Endothelial cell of umbilical vein (primary cell): ENCODE measurements around the gene HIVEP3. TPM values are rescaled to one million over a fixed set of nuclear protein-coding genes. Genes with fewer than 3 reads are reported as not detected.

Experiments used
- BruUV-seq: library from RNA; stranded (reverse); fragments of 400-500 nt; replicated peaks from 2 replicates; lab custom pipeline; 2021; lab: Mats Ljungman, UMichigan
- CTCF ChIA-PET: fragments of 300-600, 350-600 bp; sonication (Branson Sonifier 250); formaldehyde crosslinking; loops from one replicate; lab custom pipeline; 2021; ENCODE audit warnings: antibody characterized with exemption, inconsistent platforms; lab: Charles Lee
- POLR2A ChIA-PET: fragments of 300-600, 350-600 bp; sonication (Branson Sonifier 250); formaldehyde crosslinking; loops from one replicate; lab custom pipeline; 2021; ENCODE audit warnings: antibody characterized with exemption, inconsistent platforms; lab: Charles Lee
- DNase-seq: peaks from one replicate; pipeline ENCODE4 v3.0.0-alpha.2; 2011; ENCODE audit warnings: low read depth, low spot score
- FAIRE-seq: peaks from 2 replicates; lab custom pipeline; 2011; peaks lifted over from hg19 to GRCh38; lab: Jason Lieb, UNC
- H2AFZ ChIP-seq: 2 replicates; pipeline ENCODE4 v1.6.0; 2012; ENCODE audit warnings: low read depth, low read length, control low read depth, inconsistent platforms
- H3K27ac ChIP-seq: 2 replicates; pipeline ENCODE4 v1.5.1; 2011; ENCODE audit warnings: low read depth, mild to moderate bottlenecking, control low read depth, low read length, moderate library complexity; ENCODE audit not compliant: insufficient read depth
- H3K27me3 ChIP-seq, 2 experiments: 2 replicates each; pipeline versions ENCODE4 v1.6.0 to v1.6.1; 2011; ENCODE audit warnings: low read length in 2 of 2, mixed read lengths in 1 of 2; ENCODE audit not compliant: control insufficient read depth in 2 of 2, insufficient read depth in 2 of 2
- H3K36me3 ChIP-seq, 2 experiments: 2 replicates in 1 of 2; 3 replicates in 1 of 2; pipeline ENCODE4 v1.5.1; 2011; ENCODE audit warnings: low read length in 2 of 2, mild to moderate bottlenecking in 1 of 2, moderate library complexity in 1 of 2; ENCODE audit not compliant: control insufficient read depth in 2 of 2, insufficient read depth in 2 of 2; ENCODE audit errors: extremely low read depth in 1 of 2
- H3K4me1 ChIP-seq: 3 replicates; pipeline ENCODE4 v1.5.1; 2011; ENCODE audit warnings: mild to moderate bottlenecking, low read length; ENCODE audit not compliant: control insufficient read depth, insufficient read depth; ENCODE audit errors: extremely low read depth
- H3K4me2 ChIP-seq: 2 replicates; pipeline ENCODE4 v1.6.1; 2011; ENCODE audit warnings: low read length, control low read depth, mixed read lengths; ENCODE audit not compliant: insufficient read depth
- H3K4me3 ChIP-seq, 3 experiments: fragments of 200-600 bp in 1 of 3; sonication (generic), shearing (Covaris generic) in 1 of 3; replicated peaks in 1 of 3; 2 replicates each; pipeline ENCODE4 v1.5.1; 2011 to 2016; ENCODE audit warnings: control low read depth in 3 of 3, low read length in 3 of 3, mild to moderate bottlenecking in 2 of 3, inconsistent platforms in 1 of 3, low read depth in 1 of 3, moderate library complexity in 1 of 3; ENCODE audit not compliant: insufficient read depth in 1 of 3
- H3K79me2 ChIP-seq: 2 replicates; pipeline ENCODE4 v1.6.0; 2012; ENCODE audit warnings: low read length, inconsistent platforms; ENCODE audit not compliant: control insufficient read depth, insufficient read depth
- H3K9ac ChIP-seq: replicated peaks from 2 replicates; pipeline ENCODE3; 2011; ENCODE audit warnings: low read length, control low read depth; ENCODE audit not compliant: insufficient read depth; ENCODE audit errors: extremely low read depth
- H3K9me1 ChIP-seq: replicated peaks from 3 replicates; pipeline ENCODE4 v1.6.0; 2011; ENCODE audit warnings: mild to moderate bottlenecking, low read length; ENCODE audit not compliant: control insufficient read depth, insufficient read depth; ENCODE audit errors: extremely low read depth
- H3K9me3 ChIP-seq: replicated peaks from 2 replicates; pipeline ENCODE4 v1.5.1; 2012; ENCODE audit warnings: low read length, inconsistent platforms; ENCODE audit not compliant: control insufficient read depth, insufficient read depth
- H4K20me1 ChIP-seq: replicated peaks from 2 replicates; pipeline ENCODE3; 2011; ENCODE audit warnings: mild to moderate bottlenecking, low read length; ENCODE audit not compliant: control insufficient read depth, insufficient read depth; ENCODE audit errors: extremely low read depth
- EZH2 ChIP-seq: IDR thresholded peaks from 2 replicates; pipeline ENCODE4 v1.6.1; 2012; ENCODE audit warnings: borderline replicate concordance, low read depth, mild to moderate bottlenecking, moderate library complexity, low read length, inconsistent platforms; ENCODE audit not compliant: severe bottlenecking
- FOS ChIP-seq: IDR thresholded peaks from 2 replicates; pipeline ENCODE4 v1.6.1; 2011; ENCODE audit warnings: mild to moderate bottlenecking, low read length, moderate library complexity, borderline replicate concordance; ENCODE audit not compliant: insufficient read depth
- GATA2 ChIP-seq: IDR thresholded peaks from 2 replicates; pipeline ENCODE4 v1.7.0; 2011; ENCODE audit warnings: low read depth, mild to moderate bottlenecking, moderate library complexity, mixed read lengths, low read length; ENCODE audit not compliant: insufficient read length, insufficient read depth
- JUN ChIP-seq: IDR thresholded peaks from 2 replicates; pipeline ENCODE4 v1.6.1; 2011; ENCODE audit warnings: borderline replicate concordance, low read depth; ENCODE audit not compliant: insufficient read length, insufficient read depth
- MAX ChIP-seq: IDR thresholded peaks from 2 replicates; pipeline ENCODE4 v1.6.1; 2011; ENCODE audit not compliant: insufficient read depth, insufficient read length
- MYC ChIP-seq: IDR thresholded peaks from one replicate; pipeline ENCODE4 v1.6.1; 2011; ENCODE audit warnings: mild to moderate bottlenecking, low read depth, low read length
- POLR2A ChIP-seq: IDR thresholded peaks from 2 replicates; pipeline ENCODE4 v1.6.1; 2012; ENCODE audit warnings: low read depth, mild to moderate bottlenecking, control low read depth, low read length
- POLR2AphosphoS5 ChIP-seq: IDR thresholded peaks from 2 replicates; pipeline ENCODE4 v1.6.1; 2012; ENCODE audit warnings: low read depth, mild to moderate bottlenecking, control low read depth, low read length, moderate library complexity; ENCODE audit not compliant: insufficient read depth
- dilution Hi-C: fragments of 300-500 bp; cut with MboI; formaldehyde crosslinking; loops from one replicate; pipeline ENCODE4 v1.15.0; 2019; ENCODE audit warnings: low sequenced_read_pairs; ENCODE audit not compliant: extremely low pct_ligation_motif_present
- intact Hi-C: fragments of 100-400 bp; cut with micrococcal nuclease; formaldehyde crosslinking; loops from one replicate; pipeline ENCODE4 v1.10.0; 2022
- polyA plus RNA-seq, 4 experiments: library from polyadenylated mRNA; depleted of rRNA in 3 of 4; stranded (reverse) in 3 of 4; unstranded in 1 of 4; fragments of >200 nt; gene quantifications; 2 replicates each; pipeline versions ENCODE4 v1.2.1 to v1.2.3, GENCODE V29; 2011 to 2012; ENCODE audit warnings: missing spikeins in 1 of 4
- total RNA-seq: library from RNA; stranded (reverse); gene quantifications from 2 replicates; pipeline ENCODE4 v1.2.3, GENCODE V29; 2021
- TF ChIP-seq, protein P1 (sequence below), 2 donors: IDR thresholded peaks; 1 replicate in 1 of 2; 2 replicates in 1 of 2; pipeline ENCODE4 v1.5.1; 2011; ENCODE audit warnings: low read length in 2 of 2, mild to moderate bottlenecking in 2 of 2, moderate library complexity in 2 of 2, control low read depth in 1 of 2, inconsistent platforms in 1 of 2, low read depth in 1 of 2; ENCODE audit not compliant: insufficient read depth in 1 of 2; ENCODE audit errors: extremely low read depth in 1 of 2

HIVEP3 gene
- total and polyA plus RNA-seq, 2 donors (not counting 3 experiments of a cell fraction or from before 2014, with no cell fraction given) = 3.4 to 4.0 TPM

GRCh38 chr1:41672173-41672572, 246.5 kb downstream of the HIVEP3 start:
- H3K9ac ChIP-seq = no peak overlapping the region
- no peaks in the 10 kb centered on the region for H3K27me3 ChIP-seq
- H3K4me3 ChIP-seq = no peak overlapping the region
- H3K27ac ChIP-seq = no peak overlapping the region
- no peaks in the 10 kb centered on the region for H3K4me1 ChIP-seq
- H3K36me3 ChIP-seq = no peaks in the 10 kb centered on the region
- FAIRE-seq (no peak), DNase-seq (no peak)
- dilution Hi-C loops (no loop called here), intact Hi-C loops (no loop called here)
- no TSS peak for BruUV-seq
- H3K9me3 ChIP-seq = no peaks in the 10 kb centered on the region
- CTCF ChIA-PET = interaction anchor here (0.7 to 2.7 kb wide), 4 partner anchors 9 to 501 kb away, joined by 3 to 13 read pairs (median 3); no protein-coding TSS in a partner anchor
- H2AFZ ChIP-seq = no peak overlapping the region
- H3K79me2 ChIP-seq = no peaks in the 10 kb centered on the region
- POLR2A ChIA-PET = no interaction called here
- no peak overlapping the region for H3K4me2 ChIP-seq
- no peaks in the 10 kb centered on the region for H4K20me1 ChIP-seq
- H3K9me1 ChIP-seq = no peaks in the 10 kb centered on the region
- no peak for TF ChIP-seq JUN
- no peak for TF ChIP-seq MAX
- no peak for TF ChIP-seq EZH2
- no peak for TF ChIP-seq POLR2A

- Histone ChIP-seq H3K9ac (no peak overlapping the region), H3K79me2 (no peaks in the 10 kb centered on the region), H3K9me1 (no peaks in the 10 kb centered on the region), H3K4me3 (no peak overlapping the region), H2AFZ (no peak overlapping the region), H3K4me2 (no peak overlapping the region), H3K27me3 (no peaks in the 10 kb centered on the region), H3K36me3 (no peaks in the 10 kb centered on the region), H3K27ac (no peak overlapping the region), H4K20me1 (no peaks in the 10 kb centered on the region), H3K9me3 (no peaks in the 10 kb centered on the region), H3K4me1 (no peaks in the 10 kb centered on the region)
- ChIA-PET CTCF (interaction anchor here (1.2 to 2.7 kb wide), 2 partner anchors 10 to 14 kb away, joined by 3 to 13 read pairs; no protein-coding TSS in a partner anchor), POLR2A (no interaction called here)
- FAIRE-seq (no peak), DNase-seq (no peak)
- TF ChIP-seq, protein P1, sequence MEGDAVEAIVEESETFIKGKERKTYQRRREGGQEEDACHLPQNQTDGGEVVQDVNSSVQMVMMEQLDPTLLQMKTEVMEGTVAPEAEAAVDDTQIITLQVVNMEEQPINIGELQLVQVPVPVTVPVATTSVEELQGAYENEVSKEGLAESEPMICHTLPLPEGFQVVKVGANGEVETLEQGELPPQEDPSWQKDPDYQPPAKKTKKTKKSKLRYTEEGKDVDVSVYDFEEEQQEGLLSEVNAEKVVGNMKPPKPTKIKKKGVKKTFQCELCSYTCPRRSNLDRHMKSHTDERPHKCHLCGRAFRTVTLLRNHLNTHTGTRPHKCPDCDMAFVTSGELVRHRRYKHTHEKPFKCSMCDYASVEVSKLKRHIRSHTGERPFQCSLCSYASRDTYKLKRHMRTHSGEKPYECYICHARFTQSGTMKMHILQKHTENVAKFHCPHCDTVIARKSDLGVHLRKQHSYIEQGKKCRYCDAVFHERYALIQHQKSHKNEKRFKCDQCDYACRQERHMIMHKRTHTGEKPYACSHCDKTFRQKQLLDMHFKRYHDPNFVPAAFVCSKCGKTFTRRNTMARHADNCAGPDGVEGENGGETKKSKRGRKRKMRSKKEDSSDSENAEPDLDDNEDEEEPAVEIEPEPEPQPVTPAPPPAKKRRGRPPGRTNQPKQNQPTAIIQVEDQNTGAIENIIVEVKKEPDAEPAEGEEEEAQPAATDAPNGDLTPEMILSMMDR (IDR thresholded peaks at IDR 0.05; ENCODE audit: extremely low read depth in 1 of 2, insufficient read depth in 1 of 2, low read depth in 1 of 2, low read length in 2 of 2) = no peak
- TF ChIP-seq JUN (no peak), POLR2AphosphoS5 (no peak), MYC (no peak), GATA2 (no peak), POLR2A (no peak), MAX (no peak), FOS (no peak)
- intact Hi-C loops = no loop called here
- no TSS peak for BruUV-seq
- dilution Hi-C loops = no loop called here
These were observed 247.5 kb downstream of the HIVEP3 start for GRCh38 chr1:41671116-41671755.
